Testis (tissue), 3 donors: Measurements from ENCODE around the gene CD63. TPM values are rescaled to one million over a fixed set of nuclear protein-coding genes. Genes with fewer than 3 reads are reported as not detected.

Experiments used
- DNase-seq: peaks from one replicate; pipeline ENCODE4 v3.0.0-alpha.2; 2019
- H3K27ac ChIP-seq, 2 donors: fragments of 200-600 bp; sonication (generic); one replicate each; pipeline ENCODE4 v1.5.1; 2019
- H3K27me3 ChIP-seq: fragments of 200-600 bp; sonication (generic); one replicate; pipeline ENCODE4 v1.5.1; 2019
- H3K36me3 ChIP-seq: fragments of 200-600 bp; sonication (generic); one replicate; pipeline ENCODE4 v1.5.1; 2017; ENCODE audit warnings: low read depth; ENCODE audit errors: missing control alignments
- H3K4me1 ChIP-seq: fragments of 200-600 bp; sonication (generic); one replicate; pipeline ENCODE4 v1.5.1; 2019
- H3K4me3 ChIP-seq, 2 donors: fragments of 200-600 bp; sonication (generic); one replicate each; pipeline ENCODE4 v1.5.1; 2017 to 2019
- H3K9me3 ChIP-seq: fragments of 200-600 bp; sonication (generic); one replicate; pipeline ENCODE4 v1.5.1; 2017
- CTCF ChIP-seq, 3 experiments: fragments of 450-650 bp in 2 of 3; fragments of 200-600 bp in 1 of 3; sonication (generic) in 1 of 3; IDR thresholded peaks; one replicate each; pipeline ENCODE4 v1.5.1; 2016 to 2019; ENCODE audit warnings: antibody characterized with exemption in 3 of 3, mild to moderate bottlenecking in 2 of 3, moderate library complexity in 1 of 3
- POLR2A ChIP-seq: fragments of 450-650 bp; IDR thresholded peaks from one replicate; pipeline ENCODE4 v1.6.1; 2017; ENCODE audit warnings: antibody characterized with exemption, mild to moderate bottlenecking, moderate library complexity
- WGBS, 2 donors: methylation state at CpG; one replicate each; pipeline ENCODE4 v1.1.5; 2018; 5-methylcytosine and 5-hydroxymethylcytosine counted together
- intact Hi-C: fragments of 100-400 bp; cut with DNase I; formaldehyde crosslinking; loops from one replicate; pipeline ENCODE4 v1.15.1; 2023; ENCODE audit warnings: low total_unique reads
- polyA plus RNA-seq: library from polyadenylated mRNA; stranded (reverse); fragments of 350-450 nt; fragmentation: Illumina TruSeq; extraction: RNeasy Lipid Tissue Mini Kit (QIAGEN cat#74804); gene quantifications from one replicate; pipeline ENCODE4 v1.2.3, GENCODE V29; 2014; ENCODE audit warnings: low read depth, low replicate concordance; ENCODE audit not compliant: insufficient read depth
- total RNA-seq, 2 donors: library from RNA; depleted of rRNA; stranded (reverse); fragments of >200 nt; gene quantifications; one replicate each; pipeline ENCODE4 v1.2.3, GENCODE V29; 2016

The CD63 gene
- total and polyA plus RNA-seq, 3 donors from 2014 or later: 600 to 668 (median 655) TPM

GRCh38 chr12:55755246-55755645 lies 26.4 kb upstream of the CD63 start:
- Histone ChIP-seq H3K27me3 (no peaks in the 10 kb centered on the region), H3K4me3 (no peak overlapping the region), H3K36me3 (no peaks in the 10 kb centered on the region), H3K4me1 (no peaks in the 10 kb centered on the region), H3K27ac (no peak overlapping the region), H3K9me3 (no peaks in the 10 kb centered on the region)
- DNase-seq: no peak
- 63 to 71% methylated on average over 2 of the region's 2 CpGs for WGBS, 2 donors
- intact Hi-C loops: no loop called here
- TF ChIP-seq CTCF (IDR thresholded peaks at IDR 0.05) (no peak), POLR2A (no peak)

GRCh38 chr12:55748230-55748993 lies 19.6 kb upstream of the CD63 start:
- TF ChIP-seq CTCF (IDR thresholded peaks at IDR 0.05): no peak
- no peak for TF ChIP-seq POLR2A
- 95% methylated on average over 18 of the region's 18 CpGs for WGBS, 2 donors

GRCh38 chr12:55746913-55747231 lies 18.1 kb upstream of the CD63 start:
- DNase-seq: no peak
- intact Hi-C loops: loop anchor here (10.0 kb wide), 1 partner anchor 188 kb away; the partner anchor contains the start of gene DGKA
- Histone ChIP-seq H3K27ac (no peak overlapping the region), H3K27me3 (no peaks in the 10 kb centered on the region), H3K4me1 (peaks cover 24% of the 10 kb centered on the region), H3K4me3 (no peak overlapping the region), H3K36me3 (no peaks in the 10 kb centered on the region), H3K9me3 (no peaks in the 10 kb centered on the region)
- TF ChIP-seq POLR2A (no peak), CTCF (IDR thresholded peaks at IDR 0.05) (no peak)

More at GRCh38 chr12:55748230-55748993, 19.6 kb upstream of the CD63 start:
- Histone ChIP-seq H3K36me3 (no peaks in the 10 kb centered on the region), H3K4me1 (peaks cover 24% of the 10 kb centered on the region), H3K9me3 (no peaks in the 10 kb centered on the region), H3K27me3 (no peaks in the 10 kb centered on the region), H3K27ac (no peak overlapping the region), H3K4me3 (no peak overlapping the region)
- intact Hi-C loops: loop anchor here (10.0 kb wide), 1 partner anchor 186 kb away; the partner anchor contains the start of gene DGKA
- DNase-seq: no peak

- DNase-seq: no peak
- WGBS, 2 donors: 51 to 64% methylated on average over 3 of the region's 3 CpGs
- Histone ChIP-seq H3K4me1 (peaks cover 24% of the 10 kb centered on the region), H3K27ac (peak overlapping the region in 1 of 2 donors; percentile 55), H3K9me3 (no peaks in the 10 kb centered on the region), H3K4me3 (no peak overlapping the region), H3K27me3 (no peaks in the 10 kb centered on the region), H3K36me3 (no peaks in the 10 kb centered on the region)
- no peak for TF ChIP-seq CTCF (IDR thresholded peaks at IDR 0.05)
- TF ChIP-seq POLR2A: no peak
- intact Hi-C loops: loop anchor here (10.0 kb wide), 1 partner anchor 188 kb away; the partner anchor contains the start of gene DGKA
Measured at GRCh38 chr12:55746174-55746912, 17.5 kb upstream of the CD63 start.
